OCI-M2 (cell line): Measurements from ENCODE around the gene TPRN.

Experiments used
- DNase-seq: peaks from one replicate; lab custom pipeline; 2025; ENCODE audit not compliant: unreplicated experiment; lab: John Stamatoyannopoulos, UW

Gene TPRN

GRCh38 chr9:137213160-137214060 lies 12.9 kb upstream of the TPRN start:
- no peak for DNase-seq

- DNase-seq = no peak
Observed at GRCh38 chr9:137212520-137212919, 12.0 kb upstream of the TPRN start.

DNA sequence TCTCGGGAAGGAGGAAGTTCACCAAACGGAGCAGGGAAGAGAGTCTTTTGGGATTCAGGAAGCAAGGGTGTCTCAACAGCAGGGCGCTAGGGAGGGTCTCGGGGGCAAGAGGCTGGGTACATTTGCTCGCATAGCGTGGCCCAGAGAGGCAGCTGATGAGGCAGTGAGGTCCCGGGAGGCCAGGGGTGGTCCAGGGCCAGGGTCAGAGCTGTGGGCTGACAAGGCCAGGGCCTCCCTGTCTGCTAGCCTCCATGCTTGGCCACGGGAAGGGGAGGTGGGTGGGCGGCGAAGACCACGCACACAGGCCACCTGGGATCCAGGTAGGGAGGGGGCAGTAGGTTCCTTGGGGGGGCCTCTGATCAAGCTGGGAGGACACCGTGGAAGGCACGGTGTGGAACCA lies 11.0 kb upstream of the TPRN start:
- no peak for DNase-seq

- no peak for DNase-seq
Observed at GRCh38 chr9:137206602-137207001, 6.1 kb upstream of the TPRN start.

- DNase-seq = no peak
Observed at GRCh38 chr9:137205126-137206069, 4.9 kb upstream of the TPRN start, which contains the start of the genes NDOR1 and TMEM203. TSS of gene NDOR1 (plus strand) at chr9:137205700. CDS start at chr9:137205778, 78 bp downstream. TSS of gene TMEM203 (minus strand) at chr9:137205648. CDS start at chr9:137205414, 234 bp downstream.

DNA sequence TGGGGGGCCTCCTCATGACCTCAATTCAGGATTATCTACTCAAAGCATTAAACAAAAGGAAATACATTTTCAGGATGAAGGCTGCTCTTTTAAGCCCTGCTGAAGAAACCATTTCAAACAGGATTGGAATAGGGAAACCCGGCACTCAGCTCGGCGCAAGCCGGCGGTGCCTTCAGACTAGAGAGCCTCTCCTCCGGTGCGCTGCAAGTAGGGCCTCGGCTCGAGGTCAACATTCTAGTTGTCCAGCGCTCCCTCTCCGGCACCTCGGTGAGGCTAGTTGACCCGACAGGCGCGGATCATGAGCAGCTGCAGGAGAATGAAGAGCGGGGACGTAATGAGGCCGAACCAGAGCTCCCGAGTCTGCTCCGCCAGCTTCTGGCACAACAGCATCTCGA lies 4.2 kb upstream of the TPRN start:
- no peak for DNase-seq

GRCh38 chr9:137202966-137203365 lies 2.4 kb upstream of the TPRN start:
- no peak for DNase-seq

- DNase-seq = no peak
Observed at GRCh38 chr9:137201205-137201868, 796 bp upstream of the TPRN start.

- no peak for DNase-seq
Observed at GRCh38 chr9:137199411-137200121, 975 bp downstream of the TPRN start.

- no peak for DNase-seq
Observed at GRCh38 chr9:137198902-137199283, 1.6 kb downstream of the TPRN start.

- DNase-seq = no peak
Observed at GRCh38 chr9:137198051-137198901, 2.3 kb downstream of the TPRN start.

- no peak for DNase-seq
Observed at GRCh38 chr9:137195525-137196220, 4.9 kb downstream of the TPRN start.

DNA sequence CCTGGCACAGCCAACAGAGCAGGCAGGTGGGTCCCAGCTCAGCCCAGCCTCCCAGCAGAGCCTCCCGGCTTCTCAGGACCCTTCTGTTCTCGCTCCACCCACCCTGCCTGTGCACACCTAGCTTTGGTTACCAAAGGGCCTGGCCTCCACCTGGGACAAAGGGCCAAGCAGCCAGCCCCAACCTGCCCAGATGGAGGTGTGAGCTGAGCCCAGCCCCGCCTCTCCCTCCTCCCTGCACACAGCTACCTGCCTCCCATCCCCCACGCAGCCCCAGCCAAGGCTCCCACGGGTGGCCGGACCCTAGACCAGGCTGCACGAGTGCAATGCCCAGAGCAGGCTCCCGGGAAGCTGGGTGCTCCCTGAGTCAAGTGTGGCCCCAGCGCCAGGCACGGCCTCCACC lies 5.6 kb downstream of the TPRN start:
- no peak for DNase-seq

DNA sequence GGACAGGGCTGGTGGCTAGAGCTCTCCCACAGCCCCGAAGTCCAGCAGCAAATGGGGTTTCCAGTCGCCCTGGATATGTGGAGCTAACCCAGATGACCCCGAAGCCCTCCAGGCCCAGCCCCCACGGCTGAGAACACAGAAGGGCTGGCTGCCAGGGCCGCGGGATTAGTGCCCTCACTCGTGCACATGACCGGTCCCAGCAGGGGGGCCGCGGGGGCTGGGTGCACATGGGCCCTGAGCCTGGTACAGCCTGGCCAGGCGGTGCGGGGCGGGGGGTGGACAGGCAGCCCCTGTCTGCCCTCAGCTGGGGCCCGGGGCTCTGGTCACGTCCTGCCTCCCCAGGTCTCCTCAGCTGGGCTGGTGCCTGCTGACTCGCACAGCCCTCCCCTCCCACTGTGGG lies 6.2 kb downstream of the TPRN start:
- no peak for DNase-seq

DNA sequence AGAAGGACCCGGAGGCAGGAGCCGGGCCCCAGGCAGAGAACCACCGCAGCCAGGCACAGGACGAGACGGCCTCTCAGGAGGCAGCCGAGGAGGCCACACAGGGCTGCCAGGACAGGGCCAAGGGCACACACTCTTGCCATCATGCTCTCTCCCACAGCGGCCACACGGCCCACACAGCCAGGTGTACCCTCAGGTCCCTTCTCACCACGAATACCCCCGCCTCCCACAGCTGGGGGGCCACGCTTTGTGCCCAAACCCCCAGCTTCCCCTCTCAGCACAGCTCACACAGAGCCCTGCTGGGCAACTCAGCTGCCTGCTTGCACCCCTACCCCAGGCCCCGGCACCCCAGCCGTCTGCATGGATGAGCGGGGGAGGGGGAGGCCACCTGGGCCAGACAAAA lies 6.8 kb downstream of the TPRN start:
- DNase-seq = no peak

DNA sequence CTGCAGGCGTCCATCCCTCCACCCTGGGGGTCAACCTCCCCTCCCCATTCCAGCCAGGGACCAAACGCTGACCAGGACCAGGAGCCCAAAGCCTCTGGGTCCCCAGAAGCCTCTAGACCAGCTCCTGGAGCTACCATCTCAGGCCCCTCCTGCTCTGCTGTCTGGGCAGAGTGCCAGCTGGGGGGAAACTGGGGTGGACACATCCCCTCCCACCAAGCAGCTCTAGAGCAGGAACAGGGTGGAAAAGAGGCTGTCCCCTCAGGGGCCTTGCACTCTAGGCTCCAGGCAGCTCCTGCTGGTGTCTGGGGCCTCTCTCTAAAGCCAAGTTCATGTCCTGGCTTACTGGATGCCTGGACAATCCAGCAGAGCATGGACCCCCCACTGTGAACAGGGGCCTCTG lies 7.7 kb downstream of the TPRN start:
- no peak for DNase-seq

DNA sequence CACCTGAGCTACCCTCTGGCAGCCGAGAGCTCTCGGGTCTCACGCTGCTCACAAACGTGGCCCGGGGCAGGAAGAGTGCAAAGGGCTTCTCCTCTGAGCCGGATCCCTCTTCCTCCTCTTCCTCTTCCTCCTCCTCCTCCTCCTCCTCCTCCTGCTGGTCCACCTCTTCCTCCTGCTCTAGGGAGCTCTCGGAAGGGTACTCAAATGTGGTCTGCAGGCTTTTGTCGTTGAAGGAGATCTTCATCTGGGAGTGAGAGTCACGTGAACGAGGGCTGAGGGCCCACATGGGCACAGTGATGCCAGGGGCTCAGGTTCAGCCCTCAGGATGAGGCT lies 8.1 kb downstream of the TPRN start:
- no peak for DNase-seq

GRCh38 chr9:137191691-137192447 lies 8.7 kb downstream of the TPRN start:
- DNase-seq = no peak
